ENCODE measurements around the gene OPRL1.

OPRL1 gene

DNA sequence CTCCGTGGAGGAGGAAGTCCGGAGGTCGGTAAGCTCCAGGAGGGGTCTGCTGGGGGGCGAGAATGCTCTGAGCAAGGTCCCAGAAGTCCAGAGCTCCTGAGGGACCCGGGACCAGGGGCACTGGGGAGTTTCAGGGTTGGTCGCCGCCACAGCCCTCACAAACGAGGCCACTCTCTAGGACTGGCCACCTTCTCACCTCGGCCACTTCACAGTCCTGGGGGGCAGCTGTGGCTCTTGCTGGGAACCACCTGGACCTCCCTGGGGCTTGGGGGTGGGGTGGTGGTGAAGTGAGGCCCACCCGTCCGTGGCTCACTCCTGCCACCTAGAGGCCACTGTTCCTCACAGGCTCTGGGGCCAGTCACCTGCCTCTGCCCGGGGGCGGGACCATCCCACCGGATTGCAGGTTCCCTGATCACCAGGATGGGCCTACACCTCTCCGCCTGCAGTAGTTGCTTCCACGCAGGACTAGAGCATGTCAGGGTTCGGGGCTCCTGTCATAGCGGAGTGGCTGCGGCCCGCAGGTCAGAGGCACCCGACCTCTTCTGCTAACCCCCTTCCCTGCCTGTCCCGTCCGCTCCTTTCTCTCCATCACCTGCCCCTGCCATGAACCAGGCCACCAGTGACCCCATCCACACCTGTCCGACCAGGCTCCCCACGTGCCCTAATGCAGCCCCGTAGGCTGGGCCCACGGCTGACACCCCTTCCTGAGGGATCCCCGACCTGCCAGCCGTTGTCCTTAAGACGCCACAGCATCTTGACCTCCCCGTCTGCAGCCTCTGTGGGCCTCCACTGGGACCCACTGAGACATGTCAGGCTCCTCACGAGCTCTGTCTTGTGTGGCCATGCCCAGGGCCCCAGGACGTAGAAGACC lies 22.0 kb upstream of the OPRL1 start:
- TF ChIP-seq, protein P1, sequence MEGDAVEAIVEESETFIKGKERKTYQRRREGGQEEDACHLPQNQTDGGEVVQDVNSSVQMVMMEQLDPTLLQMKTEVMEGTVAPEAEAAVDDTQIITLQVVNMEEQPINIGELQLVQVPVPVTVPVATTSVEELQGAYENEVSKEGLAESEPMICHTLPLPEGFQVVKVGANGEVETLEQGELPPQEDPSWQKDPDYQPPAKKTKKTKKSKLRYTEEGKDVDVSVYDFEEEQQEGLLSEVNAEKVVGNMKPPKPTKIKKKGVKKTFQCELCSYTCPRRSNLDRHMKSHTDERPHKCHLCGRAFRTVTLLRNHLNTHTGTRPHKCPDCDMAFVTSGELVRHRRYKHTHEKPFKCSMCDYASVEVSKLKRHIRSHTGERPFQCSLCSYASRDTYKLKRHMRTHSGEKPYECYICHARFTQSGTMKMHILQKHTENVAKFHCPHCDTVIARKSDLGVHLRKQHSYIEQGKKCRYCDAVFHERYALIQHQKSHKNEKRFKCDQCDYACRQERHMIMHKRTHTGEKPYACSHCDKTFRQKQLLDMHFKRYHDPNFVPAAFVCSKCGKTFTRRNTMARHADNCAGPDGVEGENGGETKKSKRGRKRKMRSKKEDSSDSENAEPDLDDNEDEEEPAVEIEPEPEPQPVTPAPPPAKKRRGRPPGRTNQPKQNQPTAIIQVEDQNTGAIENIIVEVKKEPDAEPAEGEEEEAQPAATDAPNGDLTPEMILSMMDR (IDR thresholded peaks at IDR 0.05; ENCODE audit: low read depth, low read length): peak; percentile 82
- no peak overlapping the region for H3K4me3 ChIP-seq (ENCODE audit: low read depth, low read length)
- DNase-seq: peak; percentile 81
- no peaks in the 10 kb centered on the region for H3K27me3 ChIP-seq (ENCODE audit: insufficient read depth, low read depth, severe bottlenecking)
- no peaks in the 10 kb centered on the region for H3K36me3 ChIP-seq
- no peak overlapping the region for H3K27ac ChIP-seq
- H3K9me3 ChIP-seq (ENCODE audit: severe bottlenecking): no peaks in the 10 kb centered on the region

DNA sequence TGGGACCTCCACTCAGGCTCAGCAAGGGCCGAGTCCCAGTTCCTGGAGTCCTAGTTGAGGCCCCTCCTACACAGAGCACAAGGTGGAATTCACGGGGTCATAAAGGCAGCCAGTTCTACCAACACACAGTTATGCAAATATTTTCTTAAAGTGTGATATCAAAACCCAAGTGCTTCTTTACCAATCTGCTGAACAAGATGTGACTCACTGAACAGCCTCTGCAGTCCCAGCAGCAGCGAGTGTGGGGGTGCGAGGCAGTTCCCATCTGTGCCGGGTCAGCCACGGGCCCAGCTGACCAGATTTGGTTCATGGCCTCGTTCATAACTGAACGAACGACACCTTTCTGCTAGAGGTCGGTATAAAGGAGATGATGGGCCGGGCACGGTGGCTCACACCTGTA lies 21.3 kb upstream of the OPRL1 start:
- Histone ChIP-seq H3K27ac (no peak overlapping the region), H3K27me3 (ENCODE audit: insufficient read depth, low read depth, severe bottlenecking) (no peaks in the 10 kb centered on the region)
- no peak for DNase-seq

DNA sequence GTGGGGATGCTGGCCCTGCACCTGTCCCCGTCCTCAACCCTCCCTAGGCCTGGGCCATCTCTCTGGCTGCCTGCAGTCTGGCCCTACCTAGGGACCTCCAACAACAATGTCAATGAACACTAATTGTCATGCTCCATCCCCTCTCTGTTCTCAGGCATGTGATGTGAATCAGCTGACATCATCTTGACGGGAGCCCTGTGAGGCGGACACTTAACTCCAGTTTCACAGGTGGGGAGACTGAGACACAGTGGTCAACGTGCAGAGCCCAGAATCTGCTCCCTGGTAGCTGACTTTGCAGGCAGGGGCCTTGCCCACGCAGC lies 17.6 kb upstream of the OPRL1 start:
- H3K27me3 ChIP-seq (ENCODE audit: insufficient read depth, low read depth, severe bottlenecking): no peaks in the 10 kb centered on the region
- H3K36me3 ChIP-seq: no peaks in the 10 kb centered on the region
- no peak for DNase-seq
- H3K4me3 ChIP-seq (ENCODE audit: low read depth, low read length): peak overlapping the region; percentile 45
- no peaks in the 10 kb centered on the region for H3K9me3 ChIP-seq (ENCODE audit: severe bottlenecking)
- TF ChIP-seq, protein P1 (IDR thresholded peaks at IDR 0.05; ENCODE audit: low read depth, low read length): no peak
- H3K27ac ChIP-seq: peak overlapping the region; percentile 69

More for the DNA sequence above, 21.3 kb upstream of the OPRL1 start:
- no peaks in the 10 kb centered on the region for H3K9me3 ChIP-seq (ENCODE audit: severe bottlenecking)
- H3K4me3 ChIP-seq (ENCODE audit: low read depth, low read length): no peak overlapping the region
- TF ChIP-seq, protein P1 (IDR thresholded peaks at IDR 0.05; ENCODE audit: low read depth, low read length): no peak
- no peaks in the 10 kb centered on the region for H3K36me3 ChIP-seq

DNA sequence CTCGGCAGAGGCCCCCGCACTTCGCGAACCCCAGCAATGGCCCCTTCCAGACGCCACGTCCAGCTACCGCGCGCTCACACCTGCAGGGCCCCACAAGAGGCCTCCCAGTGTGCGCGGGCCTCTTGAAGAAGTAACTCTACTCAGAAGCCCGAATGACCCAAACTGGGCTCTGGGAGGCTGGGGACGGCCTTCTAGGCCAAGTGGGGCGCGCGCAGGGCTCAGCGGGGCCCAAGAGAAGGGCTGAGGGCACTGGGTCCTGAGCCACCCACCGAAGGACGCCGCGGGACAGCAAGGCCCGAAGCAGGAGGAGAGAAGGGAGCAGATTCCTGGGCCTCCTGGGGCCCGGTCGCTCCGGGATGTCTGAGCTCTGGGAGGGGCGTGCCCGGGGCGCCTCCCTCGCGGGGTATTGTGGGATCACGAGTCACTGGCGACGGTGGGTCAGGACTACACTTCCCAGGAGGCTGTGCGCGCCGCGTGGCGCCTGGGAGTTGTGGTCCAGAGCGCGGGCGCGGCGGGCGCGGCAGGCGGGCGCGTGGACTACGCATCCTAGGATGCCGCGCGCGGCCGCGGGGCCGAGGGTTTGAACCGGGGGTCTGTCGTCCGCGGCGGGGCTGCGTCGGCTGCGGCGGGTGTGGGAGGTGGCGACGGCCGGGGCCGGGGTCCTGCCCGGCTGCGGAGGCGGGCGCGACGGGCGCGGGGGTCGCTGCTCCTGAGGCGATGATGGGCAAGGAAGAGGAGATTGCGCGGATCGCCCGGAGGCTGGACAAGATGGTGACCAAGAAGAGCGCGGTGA lies 17.1 kb upstream of the OPRL1 start, which contains the start of gene TCEA2:
Gene TCEA2, plus strand, starts transcription at position 603 of the 793 bp plus-strand sequence. Its CDS starts 115 bp downstream, at position 718.
- TF ChIP-seq, protein P1 (IDR thresholded peaks at IDR 0.05; ENCODE audit: low read depth, low read length): no peak
- Histone ChIP-seq H3K27ac (peak within 1 kb of the TSS; percentile 69), H3K4me3 (ENCODE audit: low read depth, low read length) (peak within 1 kb of the TSS; percentile 65), H3K9me3 (ENCODE audit: severe bottlenecking) (no peaks in the 10 kb centered on the region), H3K27me3 (ENCODE audit: insufficient read depth, low read depth, severe bottlenecking) (no peaks in the 10 kb centered on the region), H3K36me3 (no peaks in the 10 kb centered on the region)
- peak; percentile 93 for DNase-seq

DNA sequence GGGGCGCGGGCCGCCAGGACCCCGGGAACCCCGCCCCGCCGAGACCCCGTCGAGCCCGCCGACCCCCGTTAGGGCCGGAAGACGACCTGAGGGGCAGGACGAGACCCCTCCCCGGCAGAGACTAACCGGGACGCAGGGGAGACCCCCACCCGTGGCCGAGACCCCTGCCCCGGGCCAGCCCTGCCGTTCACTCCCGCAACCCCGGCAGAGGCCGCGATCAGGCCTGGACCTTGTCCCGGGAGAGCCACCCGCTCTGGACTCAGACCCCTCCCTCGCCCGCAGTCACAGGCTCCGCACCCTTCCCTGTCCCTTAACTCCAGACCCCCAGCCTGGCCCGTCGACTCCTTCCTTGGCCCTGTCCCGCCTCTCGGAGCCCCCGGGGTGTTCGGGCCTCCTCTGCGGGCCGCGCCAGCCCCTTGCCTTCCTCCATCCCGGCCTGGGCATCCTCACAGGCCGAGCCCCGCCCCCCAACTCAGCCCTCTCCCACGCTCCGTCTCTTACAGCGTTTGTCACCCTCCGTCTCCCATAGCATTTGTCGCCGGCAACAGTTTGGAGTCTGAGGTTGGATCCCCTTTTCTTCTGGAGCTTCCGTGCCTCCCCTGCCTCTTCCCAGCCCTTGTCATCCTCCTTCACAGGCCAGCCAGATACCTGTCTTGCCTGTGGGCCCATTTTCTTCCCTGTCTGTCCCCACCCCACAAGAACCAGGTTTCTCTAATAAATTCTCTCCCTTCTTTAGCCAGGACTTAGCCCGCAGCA lies 16.3 kb upstream of the OPRL1 start:
- no peak for DNase-seq
- Histone ChIP-seq H3K4me3 (ENCODE audit: low read depth, low read length) (peak overlapping the region; percentile 65), H3K27me3 (ENCODE audit: insufficient read depth, low read depth, severe bottlenecking) (no peaks in the 10 kb centered on the region), H3K36me3 (no peaks in the 10 kb centered on the region), H3K9me3 (ENCODE audit: severe bottlenecking) (no peaks in the 10 kb centered on the region), H3K27ac (peak overlapping the region; percentile 50)
- TF ChIP-seq, protein P1 (IDR thresholded peaks at IDR 0.05; ENCODE audit: low read depth, low read length): no peak

Data from WERI-Rb-1 (cell line).